MCF 10A (cell line): ENCODE measurements around the gene ME3. TPM values are rescaled to one million over a fixed set of nuclear protein-coding genes. Genes with fewer than 3 reads are reported as not detected.

Experiments
- BruUV-seq: library from RNA; stranded (reverse); fragments of 400-500 nt; replicated peaks from 2 replicates; lab custom pipeline; 2021; lab: Mats Ljungman, UMichigan
- CTCF ChIA-PET: fragments of 300-600 bp; sonication (Branson Sonifier 250); formaldehyde crosslinking; extraction: SDS; loops from one replicate; lab custom pipeline; 2021; ENCODE audit warnings: antibody characterized with exemption, inconsistent platforms; lab: Yijun Ruan, JAX
- POLR2A ChIA-PET: fragments of 300-600, 350-650 bp; sonication (Branson Sonifier 250); formaldehyde crosslinking; extraction: SDS; loops from one replicate; lab custom pipeline; 2020; ENCODE audit warnings: antibody characterized with exemption, inconsistent platforms; lab: Yijun Ruan, JAX
- DNase-seq: peaks from one replicate; pipeline ENCODE4 v3.0.0-alpha.2; 2018; ENCODE audit not compliant: unreplicated experiment
- H3K27ac Mint-ChIP-seq: one replicate; pipeline ENCODE4 v1.8.0; 2022; ENCODE audit warnings: mild to moderate bottlenecking, low read depth, mixed read lengths; ENCODE audit not compliant: unreplicated experiment
- H3K27me3 Mint-ChIP-seq: one replicate; pipeline ENCODE4 v1.8.0; 2022; ENCODE audit warnings: mixed read lengths; ENCODE audit not compliant: insufficient read depth, unreplicated experiment
- H3K36me3 Mint-ChIP-seq: one replicate; pipeline ENCODE4 v1.8.0; 2022; ENCODE audit warnings: mild to moderate bottlenecking, moderate library complexity, mixed read lengths; ENCODE audit not compliant: insufficient read depth, unreplicated experiment
- H3K4me1 Mint-ChIP-seq: one replicate; pipeline ENCODE4 v1.8.0; 2022; ENCODE audit warnings: mixed read lengths; ENCODE audit not compliant: insufficient read depth, unreplicated experiment
- H3K4me3 Mint-ChIP-seq: one replicate; pipeline ENCODE4 v1.8.0; 2022; ENCODE audit warnings: mild to moderate bottlenecking, moderate library complexity, mixed read lengths; ENCODE audit not compliant: unreplicated experiment
- H3K9me3 Mint-ChIP-seq: one replicate; pipeline ENCODE4 v1.8.0; 2022; ENCODE audit warnings: mixed read lengths; ENCODE audit not compliant: unreplicated experiment
- intact Hi-C: fragments of 100-400 bp; cut with micrococcal nuclease; formaldehyde crosslinking; loops from 2 replicates; pipeline ENCODE4 v1.14.1; 2022
- total RNA-seq: library from RNA; stranded (reverse); gene quantifications from 2 replicates; pipeline ENCODE4 v1.2.3, GENCODE V29; 2022
- TF ChIP-seq, protein P1 (sequence below): fragments of 200-600 bp; IDR thresholded peaks from one replicate; pipeline ENCODE4 v1.8.0; 2022; ENCODE audit warnings: antibody characterized with exemption, mild to moderate bottlenecking; ENCODE audit not compliant: unreplicated experiment

The ME3 gene
- total RNA-seq, 1 experiment from 2014 or later, result not detected

DNA sequence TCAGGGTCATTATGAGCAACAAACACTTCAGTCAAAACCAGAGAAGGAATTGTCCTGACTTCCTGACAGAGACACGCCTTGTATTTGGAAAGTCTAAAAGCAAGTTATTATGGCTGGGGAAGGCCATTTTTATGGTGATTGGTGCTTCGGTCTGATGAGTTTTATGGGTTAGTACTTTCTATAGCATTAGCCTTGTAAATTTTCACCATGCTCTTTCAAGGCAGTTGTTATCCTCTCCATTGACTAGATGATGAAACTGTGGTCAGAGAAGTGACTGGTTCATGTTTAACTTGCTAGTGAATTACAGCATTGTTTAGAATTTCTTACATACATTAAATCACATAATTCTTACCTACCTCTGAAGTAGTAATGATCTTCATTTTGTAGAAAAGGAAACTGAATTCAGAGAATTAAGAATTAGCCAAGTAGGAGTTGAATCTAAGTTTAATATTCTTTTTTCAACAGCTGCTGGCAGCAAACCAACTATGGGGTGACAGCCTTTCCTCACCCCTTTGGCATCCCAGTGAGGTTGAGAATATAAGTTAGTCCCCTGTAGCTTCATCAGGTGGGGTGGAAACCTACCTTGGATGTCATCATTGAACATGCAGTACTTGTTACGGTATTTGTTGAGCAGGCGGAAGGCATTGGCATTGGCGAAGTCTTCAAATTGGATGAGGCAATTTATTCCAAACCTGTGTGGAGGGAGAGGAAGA lies 207.8 kb downstream of the ME3 start:
- TF ChIP-seq, protein P1, sequence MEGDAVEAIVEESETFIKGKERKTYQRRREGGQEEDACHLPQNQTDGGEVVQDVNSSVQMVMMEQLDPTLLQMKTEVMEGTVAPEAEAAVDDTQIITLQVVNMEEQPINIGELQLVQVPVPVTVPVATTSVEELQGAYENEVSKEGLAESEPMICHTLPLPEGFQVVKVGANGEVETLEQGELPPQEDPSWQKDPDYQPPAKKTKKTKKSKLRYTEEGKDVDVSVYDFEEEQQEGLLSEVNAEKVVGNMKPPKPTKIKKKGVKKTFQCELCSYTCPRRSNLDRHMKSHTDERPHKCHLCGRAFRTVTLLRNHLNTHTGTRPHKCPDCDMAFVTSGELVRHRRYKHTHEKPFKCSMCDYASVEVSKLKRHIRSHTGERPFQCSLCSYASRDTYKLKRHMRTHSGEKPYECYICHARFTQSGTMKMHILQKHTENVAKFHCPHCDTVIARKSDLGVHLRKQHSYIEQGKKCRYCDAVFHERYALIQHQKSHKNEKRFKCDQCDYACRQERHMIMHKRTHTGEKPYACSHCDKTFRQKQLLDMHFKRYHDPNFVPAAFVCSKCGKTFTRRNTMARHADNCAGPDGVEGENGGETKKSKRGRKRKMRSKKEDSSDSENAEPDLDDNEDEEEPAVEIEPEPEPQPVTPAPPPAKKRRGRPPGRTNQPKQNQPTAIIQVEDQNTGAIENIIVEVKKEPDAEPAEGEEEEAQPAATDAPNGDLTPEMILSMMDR, result no peak
- no TSS peak for BruUV-seq
- intact Hi-C loops, result no loop called here
- H3K9me3 Mint-ChIP-seq, result peaks cover 7% of the 10 kb centered on the region
- POLR2A ChIA-PET, result no interaction called here
- peaks cover 8% of the 10 kb centered on the region for H3K36me3 Mint-ChIP-seq
- peaks cover 23% of the 10 kb centered on the region for H3K4me1 Mint-ChIP-seq
- H3K27ac Mint-ChIP-seq, result no peak overlapping the region
- CTCF ChIA-PET, result interaction anchor here (0.7 to 1.7 kb wide), 2 partner anchors 8 to 143 kb away, joined by 4 to 8 read pairs; no protein-coding TSS in a partner anchor
- DNase-seq, result no peak
- H3K4me3 Mint-ChIP-seq, result no peak overlapping the region
- H3K27me3 Mint-ChIP-seq, result no peaks in the 10 kb centered on the region

DNA sequence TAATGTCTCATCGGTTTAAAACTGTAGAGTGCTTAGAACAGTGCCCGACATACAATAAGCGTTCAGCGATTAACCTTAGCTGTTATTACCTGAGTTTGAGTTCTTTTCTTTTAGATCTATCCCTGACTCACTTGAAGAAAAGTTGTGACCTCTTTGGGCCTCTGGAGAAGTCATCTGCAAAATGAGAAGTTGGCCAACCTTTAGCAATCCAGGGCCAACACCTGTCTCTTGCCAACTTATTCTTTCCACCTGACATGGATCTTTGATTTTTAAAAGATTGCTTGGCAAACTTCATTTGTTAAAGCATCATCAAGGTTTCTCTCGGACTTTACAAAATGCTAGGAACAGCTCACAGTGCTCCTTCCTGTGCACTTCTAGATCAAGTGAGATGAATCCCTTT lies 208.5 kb downstream of the ME3 start:
- peaks cover 30% of the 10 kb centered on the region for H3K4me1 Mint-ChIP-seq
- intact Hi-C loops, result no loop called here
- H3K36me3 Mint-ChIP-seq, result peaks cover 8% of the 10 kb centered on the region
- H3K27me3 Mint-ChIP-seq, result no peaks in the 10 kb centered on the region
- no peak for DNase-seq
- BruUV-seq, result no TSS peak
- TF ChIP-seq, protein P1, result no peak
- H3K27ac Mint-ChIP-seq, result no peak overlapping the region
- no peak overlapping the region for H3K4me3 Mint-ChIP-seq
- CTCF ChIA-PET, result interaction anchor here (0.7 kb wide), 1 partner anchor 144 kb away, joined by 4 read pairs; no protein-coding TSS in a partner anchor
- POLR2A ChIA-PET, result no interaction called here
- peaks cover 7% of the 10 kb centered on the region for H3K9me3 Mint-ChIP-seq

DNA sequence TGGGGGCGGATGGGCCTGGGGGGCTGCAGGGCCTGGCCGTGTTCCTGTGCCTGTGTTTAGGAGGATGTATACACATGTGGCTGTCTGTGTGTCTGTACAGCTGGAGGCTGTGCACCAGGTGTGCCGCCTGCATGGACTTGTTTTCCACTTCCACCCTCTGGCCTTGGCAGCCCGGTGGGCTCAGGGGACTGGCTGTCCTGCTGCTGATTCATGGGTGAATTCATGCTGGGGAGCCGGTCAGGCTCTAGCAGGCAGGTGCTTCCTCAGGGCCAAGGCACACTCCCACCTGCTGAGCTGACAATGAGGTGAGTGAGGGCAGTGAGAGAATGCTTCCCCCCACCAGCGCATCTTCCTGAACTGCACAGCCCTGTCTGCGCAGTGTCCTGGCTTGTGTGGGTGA lies 209.3 kb downstream of the ME3 start:
- CTCF ChIA-PET, result no interaction called here

DNA sequence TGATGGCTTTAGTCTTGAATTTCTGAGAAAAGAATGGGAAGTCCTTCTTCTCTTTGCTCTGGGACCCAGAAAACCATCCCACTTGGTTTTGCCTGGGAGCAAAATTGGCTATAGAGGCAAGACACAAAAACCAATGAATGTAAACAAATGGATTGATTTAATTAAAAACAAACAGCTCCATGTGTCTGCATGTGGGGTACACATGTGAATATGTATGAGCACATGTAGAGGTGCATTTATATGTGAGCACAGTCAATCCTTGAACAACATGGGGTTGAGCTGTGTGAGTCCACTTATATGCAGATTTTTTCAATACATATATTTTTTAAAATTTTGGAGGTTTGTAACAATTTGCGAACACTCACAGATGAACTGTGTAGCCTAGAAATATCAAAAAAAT lies 210.5 kb downstream of the ME3 start:
- H3K9me3 Mint-ChIP-seq, result no peaks in the 10 kb centered on the region
- BruUV-seq, result no TSS peak
- H3K27ac Mint-ChIP-seq, result no peak overlapping the region
- H3K4me1 Mint-ChIP-seq, result peaks cover 26% of the 10 kb centered on the region
- POLR2A ChIA-PET, result no interaction called here
- H3K27me3 Mint-ChIP-seq, result no peaks in the 10 kb centered on the region
- no peak for DNase-seq
- intact Hi-C loops, result loop anchor here (2.0 kb wide), 1 partner anchor 63 kb away; no protein-coding TSS in a partner anchor
- TF ChIP-seq, protein P1, result no peak
- H3K4me3 Mint-ChIP-seq, result no peak overlapping the region
- H3K36me3 Mint-ChIP-seq, result no peaks in the 10 kb centered on the region
- CTCF ChIA-PET, result interaction anchor here (0.7 to 2.1 kb wide), 5 partner anchors 101 to 409 kb away, joined by 3 to 8 read pairs (median 4); no protein-coding TSS in a partner anchor

More for the DNA sequence above, 209.3 kb downstream of the ME3 start:
- Mint-ChIP-seq H3K27ac (no peak overlapping the region), H3K4me1 (peaks cover 34% of the 10 kb centered on the region), H3K4me3 (no peak overlapping the region), H3K27me3 (no peaks in the 10 kb centered on the region), H3K9me3 (peaks cover 2% of the 10 kb centered on the region), H3K36me3 (peaks cover 4% of the 10 kb centered on the region)
- no TSS peak for BruUV-seq
- POLR2A ChIA-PET, result no interaction called here
- TF ChIP-seq, protein P1, result no peak
- intact Hi-C loops, result no loop called here
- no peak for DNase-seq
